Astrocyte (in vitro differentiated cells and primary cell): ENCODE measurements around the gene KCNQ1.

Experiments
- EZH2 ChIP-seq: IDR thresholded peaks from 2 replicates; pipeline ENCODE4 v1.6.1; 2012; ENCODE audit warnings: mild to moderate bottlenecking, low read length, inconsistent platforms; ENCODE audit not compliant: insufficient read depth
- TF ChIP-seq, protein P1 (sequence below): IDR thresholded peaks from 2 replicates; pipeline ENCODE4 v1.5.1; 2011; ENCODE audit warnings: low read depth, mild to moderate bottlenecking, inconsistent platforms, low read length, moderate library complexity; ENCODE audit not compliant: insufficient read depth

GRCh38 chr11:2421226-2421994 is 23.4 kb upstream of the KCNQ1 start:
- TF ChIP-seq, protein P1, sequence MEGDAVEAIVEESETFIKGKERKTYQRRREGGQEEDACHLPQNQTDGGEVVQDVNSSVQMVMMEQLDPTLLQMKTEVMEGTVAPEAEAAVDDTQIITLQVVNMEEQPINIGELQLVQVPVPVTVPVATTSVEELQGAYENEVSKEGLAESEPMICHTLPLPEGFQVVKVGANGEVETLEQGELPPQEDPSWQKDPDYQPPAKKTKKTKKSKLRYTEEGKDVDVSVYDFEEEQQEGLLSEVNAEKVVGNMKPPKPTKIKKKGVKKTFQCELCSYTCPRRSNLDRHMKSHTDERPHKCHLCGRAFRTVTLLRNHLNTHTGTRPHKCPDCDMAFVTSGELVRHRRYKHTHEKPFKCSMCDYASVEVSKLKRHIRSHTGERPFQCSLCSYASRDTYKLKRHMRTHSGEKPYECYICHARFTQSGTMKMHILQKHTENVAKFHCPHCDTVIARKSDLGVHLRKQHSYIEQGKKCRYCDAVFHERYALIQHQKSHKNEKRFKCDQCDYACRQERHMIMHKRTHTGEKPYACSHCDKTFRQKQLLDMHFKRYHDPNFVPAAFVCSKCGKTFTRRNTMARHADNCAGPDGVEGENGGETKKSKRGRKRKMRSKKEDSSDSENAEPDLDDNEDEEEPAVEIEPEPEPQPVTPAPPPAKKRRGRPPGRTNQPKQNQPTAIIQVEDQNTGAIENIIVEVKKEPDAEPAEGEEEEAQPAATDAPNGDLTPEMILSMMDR: no peak
- no peak for TF ChIP-seq EZH2
